NOMO-1 treated with dmso at 0.1 percent for 144 hours (cell line): ENCODE results near the gene NME3.
A peak's percentile ranks its signal among the peaks of the same experiment; 100 is the strongest.

Experiments
- DNase-seq: peaks from one replicate; lab custom pipeline; 2025; ENCODE audit not compliant: unreplicated experiment; lab: John Stamatoyannopoulos, UW

NME3 gene

GRCh38 chr16:1781758-1782407 lies 10.5 kb upstream of the NME3 start:
- no peak for DNase-seq

- DNase-seq: no peak
Measured at GRCh38 chr16:1781254-1781653, 9.9 kb upstream of the NME3 start.

DNA sequence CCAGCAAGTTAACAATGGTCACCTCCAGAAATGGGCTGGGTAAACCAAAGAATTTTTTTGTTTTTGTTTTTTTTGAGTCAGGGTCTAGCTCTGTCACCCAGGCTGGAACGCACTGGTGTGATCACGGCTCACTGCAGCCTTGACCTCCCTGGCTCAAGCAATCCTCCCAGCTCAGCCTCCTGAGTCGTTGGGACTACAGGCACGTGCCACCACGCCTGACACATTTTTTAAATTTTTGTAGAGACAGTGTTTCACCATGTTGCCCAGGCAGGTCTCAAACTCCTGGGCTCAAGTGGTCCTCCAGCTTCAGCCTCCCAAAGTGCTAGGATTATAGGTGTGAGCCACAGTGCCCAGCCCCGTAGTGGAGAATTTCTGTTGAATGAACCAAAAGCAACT lies 9.3 kb upstream of the NME3 start:
- no peak for DNase-seq

DNA sequence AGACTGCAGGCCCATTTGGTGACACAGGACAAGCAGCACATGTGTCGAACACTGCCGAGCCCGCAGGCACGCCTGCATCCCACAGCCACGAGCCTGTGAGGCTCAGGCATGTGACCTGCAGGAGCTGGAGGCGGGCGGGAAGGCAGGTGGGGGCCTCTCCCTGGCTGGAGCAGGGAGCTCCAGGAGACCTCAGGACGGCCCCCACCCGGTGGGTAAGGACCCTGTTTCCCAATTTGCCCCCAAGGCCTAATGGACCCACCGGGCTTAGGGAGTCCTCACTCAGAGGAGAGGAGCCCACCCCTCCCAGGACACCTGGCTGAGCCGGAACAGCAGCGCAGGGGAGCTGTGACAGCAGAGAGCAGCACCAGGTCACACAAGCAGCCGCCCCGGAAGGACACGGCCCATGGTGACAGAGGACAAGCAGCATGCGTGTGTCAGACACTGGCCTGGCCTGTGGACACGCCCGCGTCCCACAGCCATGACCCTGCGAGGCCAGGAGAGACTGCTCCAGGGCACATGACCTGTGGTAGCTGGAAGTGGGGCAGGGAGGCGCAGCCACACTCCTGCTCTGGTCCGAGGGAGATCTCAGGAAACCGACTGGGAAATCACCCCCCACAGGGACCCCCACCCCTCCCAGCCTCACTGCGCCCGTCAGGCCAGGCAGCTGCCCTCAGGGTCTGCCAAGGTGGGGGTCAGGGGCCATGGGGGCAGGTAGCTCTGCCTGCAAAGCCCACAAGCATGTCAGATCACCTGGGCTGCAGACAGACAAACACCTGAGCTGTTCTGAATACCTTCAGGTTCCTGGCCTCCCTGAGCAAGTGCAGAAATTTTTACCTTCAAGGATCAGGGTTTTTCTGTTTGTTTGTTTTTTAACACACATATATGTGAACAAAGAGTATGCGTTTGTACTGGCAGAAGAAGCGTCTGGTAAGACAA lies 8.7 kb upstream of the NME3 start:
- no peak for DNase-seq

DNA sequence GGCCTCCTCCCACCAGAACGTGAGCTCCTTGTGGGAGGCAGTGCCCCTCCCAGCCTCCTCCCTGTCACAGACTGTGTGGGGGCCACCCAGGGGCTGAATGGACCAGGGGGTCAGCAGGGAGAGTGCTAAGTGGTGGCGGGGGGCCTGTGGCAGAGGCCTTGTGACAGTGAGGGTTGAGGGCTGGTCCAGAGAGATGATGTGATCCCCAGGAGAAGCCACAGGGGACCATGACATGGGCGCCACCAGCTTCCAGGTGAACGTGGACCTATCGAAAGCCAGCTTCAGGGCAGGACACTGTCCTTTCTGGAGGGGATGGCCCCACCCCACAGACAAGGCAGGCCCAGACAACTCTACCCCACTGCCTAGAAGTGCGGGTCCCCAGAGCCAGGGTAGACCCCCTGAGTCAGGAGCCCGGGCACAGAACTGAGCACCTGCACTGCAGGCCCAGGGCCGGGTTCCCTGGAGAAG lies 7.9 kb upstream of the NME3 start:
- no peak for DNase-seq

DNA sequence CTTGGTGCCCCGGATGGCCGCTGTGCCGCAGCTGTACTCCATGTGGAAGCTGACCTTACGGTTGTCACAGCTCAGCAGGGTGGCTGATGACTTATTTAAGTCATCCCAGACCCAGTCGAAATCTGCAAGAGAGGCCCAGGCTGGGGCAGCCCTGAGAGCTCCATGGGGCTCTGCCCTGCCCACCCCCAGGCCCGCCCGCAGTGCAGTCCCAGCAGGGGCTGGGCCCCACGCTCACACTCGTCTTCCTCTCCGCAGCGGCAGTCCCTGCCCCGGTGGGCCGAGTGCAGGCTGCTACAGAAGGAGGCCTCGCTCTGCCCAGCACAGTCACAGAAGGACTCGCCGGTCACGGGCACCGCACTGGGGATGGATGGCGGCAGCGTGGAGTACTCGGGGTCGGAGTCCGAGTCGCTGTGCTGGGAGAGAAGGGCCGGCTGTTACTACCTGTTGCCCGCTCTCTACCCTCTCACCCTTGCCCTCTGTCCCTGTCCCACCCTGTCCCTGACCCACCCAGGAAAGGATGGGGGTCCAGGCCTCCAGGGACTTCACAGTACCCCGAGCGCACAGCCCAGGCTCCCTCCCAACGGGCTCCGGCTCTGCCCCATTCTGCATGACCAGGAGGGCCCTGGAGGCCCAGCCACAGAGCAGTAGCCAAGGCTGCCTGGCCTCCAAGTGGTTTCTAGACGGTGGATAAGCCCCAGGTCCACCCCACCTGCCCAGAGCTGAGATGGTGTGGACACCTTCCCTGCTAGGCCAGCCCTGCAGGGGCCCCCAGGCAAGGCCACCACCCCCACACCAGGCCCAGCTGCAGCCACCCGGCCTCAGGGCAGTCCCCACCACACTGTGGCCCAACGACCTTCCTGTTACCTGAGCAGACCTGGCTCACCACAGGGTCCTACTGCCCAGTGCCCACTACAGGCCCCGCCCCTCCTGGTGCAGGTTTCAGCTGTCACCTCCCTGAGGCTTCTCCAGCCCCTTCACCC lies 7.1 kb upstream of the NME3 start:
- DNase-seq: no peak

DNA sequence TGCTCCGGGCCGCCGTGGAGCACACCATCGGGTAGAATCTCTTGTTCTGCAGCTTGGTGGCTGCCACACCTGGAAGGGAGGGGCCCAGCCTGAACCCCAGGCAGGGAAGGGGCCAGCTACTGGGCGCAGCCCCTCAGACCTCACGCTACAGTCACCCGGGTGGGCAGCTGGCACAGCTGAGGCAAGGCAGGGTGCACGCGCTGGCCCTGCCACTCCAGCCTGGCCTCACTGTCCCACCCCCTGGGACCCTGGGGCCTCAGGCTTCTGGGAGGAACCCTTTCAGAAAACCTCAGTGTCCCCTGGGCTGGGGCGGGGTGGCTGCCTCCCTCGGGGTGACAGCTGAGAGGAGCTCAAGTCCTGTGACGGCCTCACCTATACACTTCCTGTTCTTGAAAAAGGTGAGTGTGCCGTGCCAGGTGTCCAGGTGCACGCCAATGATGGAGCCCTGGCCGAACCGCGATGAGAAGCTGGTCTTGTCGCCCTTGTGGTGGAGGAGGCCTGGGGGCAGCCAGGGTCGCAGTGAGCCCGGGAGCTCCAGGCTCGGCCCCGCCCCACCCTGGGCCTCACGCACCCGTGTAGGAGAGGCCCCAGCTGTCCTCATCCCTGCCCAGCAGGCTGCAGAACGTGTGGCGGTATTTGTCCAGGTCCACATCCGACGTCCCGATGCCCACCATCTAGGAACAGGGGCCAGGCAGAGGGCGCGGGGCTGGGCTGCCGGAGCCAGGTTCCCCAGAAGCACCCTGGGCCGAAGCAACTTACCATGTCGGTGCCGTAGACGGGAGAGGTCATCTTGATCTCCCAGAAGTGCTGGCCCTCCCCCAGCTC lies 6.2 kb upstream of the NME3 start:
- no peak for DNase-seq

GRCh38 chr16:1776991-1777374 lies 5.6 kb upstream of the NME3 start:
- no peak for DNase-seq

DNA sequence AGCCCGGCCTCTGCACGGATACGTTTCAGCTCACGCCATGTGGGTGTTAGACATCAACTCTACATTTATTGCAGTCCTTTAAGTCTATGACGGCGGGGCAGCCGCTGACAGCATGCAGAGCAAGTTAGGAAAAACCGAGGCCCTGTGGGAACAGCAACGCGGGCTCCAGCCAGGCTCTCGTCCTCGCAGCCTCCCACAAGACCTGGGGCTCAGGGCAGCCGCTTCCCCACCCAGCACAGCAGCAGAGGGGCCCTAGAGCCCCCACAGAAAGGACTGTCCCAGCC lies 5.3 kb upstream of the NME3 start:
- no peak for DNase-seq

DNA sequence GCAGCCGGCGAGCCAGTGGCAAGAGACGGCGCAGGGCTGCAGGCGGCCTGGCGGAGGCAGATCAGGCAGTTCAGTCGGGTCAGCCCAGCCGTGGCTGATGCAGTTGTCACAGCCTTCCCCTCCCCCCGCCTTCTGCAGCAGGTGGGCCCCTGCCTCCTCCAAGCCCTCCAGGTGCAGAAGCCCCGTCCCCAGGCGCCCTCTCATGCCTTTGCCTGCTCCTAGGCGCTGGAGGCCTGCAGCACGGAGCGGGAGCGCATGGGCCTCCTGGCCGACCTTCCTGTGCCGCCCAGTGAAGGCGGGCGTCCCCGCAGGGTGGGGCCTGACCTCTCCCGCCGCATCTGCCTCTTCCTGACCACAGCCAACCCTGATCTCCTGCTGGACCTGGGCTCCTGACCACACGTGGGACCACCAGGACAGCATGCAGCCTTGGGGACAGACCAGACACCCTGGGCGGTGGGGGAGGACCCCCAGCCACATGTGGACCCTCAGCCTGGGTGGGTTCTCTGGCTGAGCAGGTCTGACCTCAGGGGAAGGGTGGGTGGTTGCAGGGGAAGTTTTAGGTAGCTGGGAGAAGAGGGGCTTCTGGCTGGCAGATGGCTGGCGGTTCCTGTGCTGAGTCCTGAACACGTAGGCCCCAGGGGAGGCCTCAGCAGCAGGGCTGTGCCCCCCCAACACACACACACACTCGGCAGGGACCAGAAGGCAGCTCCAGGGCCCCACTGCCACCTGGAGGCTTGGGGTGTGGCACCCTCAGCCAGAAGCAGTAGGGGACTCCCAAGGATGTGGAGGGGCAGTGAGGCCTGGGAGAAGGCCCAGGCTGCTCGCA lies 4.7 kb upstream of the NME3 start:
- no peak for DNase-seq

DNA sequence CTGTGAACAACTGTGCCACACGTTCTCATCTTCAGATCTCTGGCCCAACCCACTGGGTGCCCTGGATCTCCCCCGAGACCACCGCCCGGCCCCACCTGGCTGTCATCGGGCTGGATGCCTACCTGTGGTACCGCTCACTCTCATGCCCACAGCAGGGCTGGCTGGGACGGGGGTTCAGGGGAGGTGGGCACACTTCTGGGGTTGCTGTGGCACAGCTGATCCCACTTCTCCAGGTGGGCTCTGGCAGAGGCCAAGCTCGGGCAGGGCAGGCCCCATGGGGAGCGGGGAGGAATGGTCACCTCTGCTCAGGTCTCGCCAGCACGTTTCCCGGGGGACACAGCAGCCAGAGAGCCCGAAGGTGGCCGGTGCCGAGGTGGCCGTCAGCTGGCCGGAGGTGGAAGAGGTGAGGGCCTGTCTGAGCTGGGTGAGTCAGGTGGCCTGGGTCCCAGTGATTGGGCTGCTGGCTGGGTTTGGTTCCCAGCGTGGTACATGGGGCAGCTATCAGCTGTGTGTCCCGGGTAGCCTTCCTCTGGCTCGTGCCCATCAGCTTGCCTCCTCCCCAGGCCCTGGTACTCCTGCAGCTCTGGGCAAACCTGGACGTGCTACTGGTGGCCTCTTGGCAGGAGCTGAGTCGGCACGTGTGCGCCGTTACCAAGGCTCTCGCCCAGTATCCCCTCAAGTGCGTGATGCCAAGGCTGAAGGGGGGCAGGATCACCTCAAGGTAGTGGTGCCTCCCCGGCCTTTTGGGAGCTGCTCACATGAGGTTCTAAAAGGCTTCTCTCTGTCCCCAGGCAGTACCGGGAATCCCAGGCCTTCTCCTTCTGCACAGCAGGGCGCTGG lies 3.9 kb upstream of the NME3 start:
- no peak for DNase-seq

GRCh38 chr16:1774448-1774780 lies 3.1 kb upstream of the NME3 start:
- DNase-seq: no peak

- peak; percentile 68 for DNase-seq
Measured at GRCh38 chr16:1773703-1774447, 2.5 kb upstream of the NME3 start.

DNA sequence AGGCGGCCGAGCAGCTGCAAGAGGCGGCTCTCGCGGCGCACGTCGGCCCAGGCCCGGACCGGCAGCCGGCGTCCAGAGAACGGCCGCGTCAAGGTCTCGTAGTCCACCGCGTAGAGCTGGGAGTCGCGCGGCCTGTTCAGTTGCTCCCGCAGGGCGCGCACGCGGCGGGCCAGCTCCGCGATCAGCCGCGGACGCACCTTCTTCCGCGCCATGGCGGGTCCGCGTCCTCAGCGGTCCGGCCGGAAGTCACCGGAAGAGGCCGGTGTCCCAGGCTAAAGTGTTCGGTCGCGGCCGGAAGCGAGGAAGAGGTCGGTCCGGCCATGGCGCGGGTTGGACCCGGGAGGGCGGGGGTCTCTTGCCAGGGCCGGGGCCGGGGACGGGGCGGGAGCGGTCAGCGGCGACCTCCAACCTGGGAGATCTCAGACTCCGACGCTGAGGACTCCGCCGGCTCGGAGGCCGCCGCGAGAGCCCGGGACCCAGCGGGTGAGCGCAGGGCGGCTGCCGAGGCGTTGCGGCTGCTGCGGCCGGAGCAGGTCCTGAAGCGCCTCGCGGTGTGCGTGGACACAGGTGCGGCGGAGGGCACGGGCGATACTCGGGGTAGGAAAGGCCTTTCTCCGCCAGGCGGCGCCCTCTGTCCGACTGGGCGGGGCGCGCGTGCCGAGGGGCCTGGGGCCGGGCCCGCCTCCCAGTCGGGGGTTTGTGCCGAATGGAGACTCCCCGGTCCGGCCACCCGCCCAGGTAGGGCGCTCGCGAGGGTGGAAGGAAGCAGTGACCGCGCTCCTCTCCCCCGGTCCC lies 1.8 kb upstream of the NME3 start, which contains the start of gene MRPS34:
Gene MRPS34 (minus strand): TSS at position 227 of the 795 bp plus-strand sequence. CDS start 15 bp downstream, at position 212.
- DNase-seq: peak; percentile 62

GRCh38 chr16:1772362-1772907 lies 1.1 kb upstream of the NME3 start, which contains the start of gene EME2:
Gene EME2, plus strand, starts transcription at chr16:1772810. Its CDS starts 418 bp downstream, at chr16:1773228.
- DNase-seq: no peak

- no peak for DNase-seq
Measured at GRCh38 chr16:1771864-1772361, 570 bp upstream of the NME3 start.
